ENCODE results near the gene AIF1L.

- TF ChIP-seq CTCF (conservative IDR thresholded peaks at IDR 0.05; ENCODE audit: low read depth, low read length), result no peak
- TF ChIP-seq POLR2A (IDR thresholded peaks at IDR 0.05; ENCODE audit: low read depth, low read length), result no peak
- no peak for TF ChIP-seq MXI1 (IDR thresholded peaks at IDR 0.05; ENCODE audit: borderline replicate concordance, low read depth, low read length)
- TF ChIP-seq NFE2L2 (IDR thresholded peaks at IDR 0.05; ENCODE audit: low read depth, low read length), result no peak
- TF ChIP-seq MAZ (IDR thresholded peaks at IDR 0.05; ENCODE audit: borderline replicate concordance, low read depth, low read length), result no peak
- TF ChIP-seq, protein P1, sequence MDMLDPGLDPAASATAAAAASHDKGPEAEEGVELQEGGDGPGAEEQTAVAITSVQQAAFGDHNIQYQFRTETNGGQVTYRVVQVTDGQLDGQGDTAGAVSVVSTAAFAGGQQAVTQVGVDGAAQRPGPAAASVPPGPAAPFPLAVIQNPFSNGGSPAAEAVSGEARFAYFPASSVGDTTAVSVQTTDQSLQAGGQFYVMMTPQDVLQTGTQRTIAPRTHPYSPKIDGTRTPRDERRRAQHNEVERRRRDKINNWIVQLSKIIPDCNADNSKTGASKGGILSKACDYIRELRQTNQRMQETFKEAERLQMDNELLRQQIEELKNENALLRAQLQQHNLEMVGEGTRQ (IDR thresholded peaks at IDR 0.05; ENCODE audit: low read depth, low read length), result no peak
- TF ChIP-seq RAD21 (IDR thresholded peaks at IDR 0.05; ENCODE audit: low read length), result no peak
- TF ChIP-seq CHD1 (IDR thresholded peaks at IDR 0.05; ENCODE audit: low read depth, low read length), result no peak
- TF ChIP-seq CEBPB (IDR thresholded peaks at IDR 0.05; ENCODE audit: low read depth, low read length), result no peak
- no peak for TF ChIP-seq SMC3 (IDR thresholded peaks at IDR 0.05; ENCODE audit: low read depth, low read length)
- TF ChIP-seq RFX5 (IDR thresholded peaks at IDR 0.05; ENCODE audit: low read depth, low read length), result no peak
These were observed 45.5 kb upstream of the AIF1L start for GRCh38 chr9:131050831-131051230.

All from IMR-90 (cell line).